Measurements from ENCODE around the gene RAB6A. TPM values are rescaled to one million over a fixed set of nuclear protein-coding genes. Genes with fewer than 3 reads are reported as not detected.

The RAB6A gene
- total RNA-seq, 1 donor from 2014 or later: 222 TPM

GRCh38 chr11:73649206-73649605, 111.7 kb downstream of the RAB6A start:
- peaks cover 3% of the 10 kb centered on the region for H3K9me3 Mint-ChIP-seq (ENCODE audit: unreplicated experiment)
- H3K27ac Mint-ChIP-seq (ENCODE audit: unreplicated experiment): no peak overlapping the region
- H3K4me3 Mint-ChIP-seq (ENCODE audit: unreplicated experiment): no peak overlapping the region
- no peak for TF ChIP-seq CTCF (IDR thresholded peaks at IDR 0.05; ENCODE audit: partially characterized antibody, unreplicated experiment)
- DNase-seq: no peak
- peaks cover 8% of the 10 kb centered on the region for H3K4me1 Mint-ChIP-seq (ENCODE audit: low read depth, unreplicated experiment)
- peaks cover 6% of the 10 kb centered on the region for H3K27me3 Mint-ChIP-seq (ENCODE audit: unreplicated experiment)
- H3K36me3 Mint-ChIP-seq (ENCODE audit: unreplicated experiment): no peaks in the 10 kb centered on the region

- Mint-ChIP-seq H3K4me1 (ENCODE audit: low read depth, unreplicated experiment) (peaks cover 8% of the 10 kb centered on the region), H3K27ac (ENCODE audit: unreplicated experiment) (no peak overlapping the region), H3K4me3 (ENCODE audit: unreplicated experiment) (no peak overlapping the region), H3K27me3 (ENCODE audit: unreplicated experiment) (peaks cover 6% of the 10 kb centered on the region), H3K9me3 (ENCODE audit: unreplicated experiment) (peaks cover 3% of the 10 kb centered on the region), H3K36me3 (ENCODE audit: unreplicated experiment) (no peaks in the 10 kb centered on the region)
- no peak for DNase-seq
- TF ChIP-seq CTCF (IDR thresholded peaks at IDR 0.05; ENCODE audit: partially characterized antibody, unreplicated experiment): no peak
Measured at GRCh38 chr11:73648571-73649046, 112.3 kb downstream of the RAB6A start.

- H3K4me1 Mint-ChIP-seq (ENCODE audit: low read depth, unreplicated experiment): peaks cover 8% of the 10 kb centered on the region
- TF ChIP-seq CTCF (IDR thresholded peaks at IDR 0.05; ENCODE audit: partially characterized antibody, unreplicated experiment): no peak
- peaks cover 3% of the 10 kb centered on the region for H3K9me3 Mint-ChIP-seq (ENCODE audit: unreplicated experiment)
- H3K27me3 Mint-ChIP-seq (ENCODE audit: unreplicated experiment): peaks cover 6% of the 10 kb centered on the region
- no peak overlapping the region for H3K27ac Mint-ChIP-seq (ENCODE audit: unreplicated experiment)
- no peak for DNase-seq
- H3K4me3 Mint-ChIP-seq (ENCODE audit: unreplicated experiment): peak overlapping the region; percentile 73
- H3K36me3 Mint-ChIP-seq (ENCODE audit: unreplicated experiment): no peaks in the 10 kb centered on the region
Measured at GRCh38 chr11:73648121-73648520, 112.8 kb downstream of the RAB6A start.

- Mint-ChIP-seq H3K4me1 (ENCODE audit: low read depth, unreplicated experiment) (peaks cover 8% of the 10 kb centered on the region), H3K27me3 (ENCODE audit: unreplicated experiment) (peaks cover 4% of the 10 kb centered on the region), H3K27ac (ENCODE audit: unreplicated experiment) (no peak overlapping the region), H3K36me3 (ENCODE audit: unreplicated experiment) (no peaks in the 10 kb centered on the region), H3K4me3 (ENCODE audit: unreplicated experiment) (peak overlapping the region; percentile 73), H3K9me3 (ENCODE audit: unreplicated experiment) (peaks cover 3% of the 10 kb centered on the region)
- peak; percentile 93 for DNase-seq
- no peak for TF ChIP-seq CTCF (IDR thresholded peaks at IDR 0.05; ENCODE audit: partially characterized antibody, unreplicated experiment)
Measured at GRCh38 chr11:73647459-73648100, 113.3 kb downstream of the RAB6A start.

GRCh38 chr11:73645972-73646631, 114.8 kb downstream of the RAB6A start, which contains the start of gene PLEKHB1:
Gene PLEKHB1 (plus strand): TSS chr11:73646581. CDS start chr11:73646609, 28 bp downstream.
- Mint-ChIP-seq H3K27ac (ENCODE audit: unreplicated experiment) (no peak within 1 kb of the TSS), H3K27me3 (ENCODE audit: unreplicated experiment) (peaks cover 4% of the 10 kb centered on the region), H3K9me3 (ENCODE audit: unreplicated experiment) (peaks cover 2% of the 10 kb centered on the region), H3K4me1 (ENCODE audit: low read depth, unreplicated experiment) (peaks cover 8% of the 10 kb centered on the region), H3K4me3 (ENCODE audit: unreplicated experiment) (peak within 1 kb of the TSS; percentile 74), H3K36me3 (ENCODE audit: unreplicated experiment) (no peaks in the 10 kb centered on the region)
- no peak for DNase-seq
- no peak for TF ChIP-seq CTCF (IDR thresholded peaks at IDR 0.05; ENCODE audit: partially characterized antibody, unreplicated experiment)
